ENCODE data around the gene CDC23.
"Not testable (repeated sequence)": the region's sequence is repeated elsewhere in the genome, so short reads cannot be mapped to it uniquely, and the experiment has no call there.

Gene CDC23

GRCh38 chr5:138213161-138214029, at the start of gene CDC23:
Gene CDC23, minus strand, starts transcription at chr5:138213323. Its CDS starts 11 bp downstream, at chr5:138213312.
- DNase-seq (ENCODE audit: low read depth in 2 of 2) = peak; percentile 65 to 78

DNA sequence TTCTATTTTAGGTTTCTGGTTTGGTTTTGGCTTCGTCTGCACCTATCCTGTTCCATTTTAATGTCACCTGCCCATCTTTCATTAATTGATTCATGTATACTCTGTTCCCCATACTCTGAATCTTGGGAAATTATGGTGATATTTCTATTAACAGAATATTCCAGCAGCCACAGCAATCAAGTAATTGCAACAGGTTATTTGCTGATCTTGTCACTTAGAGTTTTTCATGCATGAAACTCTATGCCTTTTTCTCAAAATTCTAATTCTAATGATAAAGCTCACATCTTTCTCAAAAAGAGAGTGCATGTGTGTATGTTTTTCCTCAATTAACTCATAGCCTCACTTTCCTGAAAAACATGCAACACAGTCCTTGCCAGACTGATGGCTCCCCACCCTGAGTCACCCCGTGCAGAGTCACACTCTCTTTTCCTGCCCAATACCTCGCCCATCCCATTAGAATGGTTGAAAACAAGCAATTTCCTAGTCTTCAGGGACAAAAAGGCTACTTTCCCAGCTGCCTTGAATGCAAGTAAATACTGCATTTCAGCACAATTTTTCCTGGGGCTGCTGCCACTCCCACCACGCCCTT, 45.7 kb upstream of the CDC23 start:
- no peak for DNase-seq (ENCODE audit: low read depth in 2 of 2)

DNA sequence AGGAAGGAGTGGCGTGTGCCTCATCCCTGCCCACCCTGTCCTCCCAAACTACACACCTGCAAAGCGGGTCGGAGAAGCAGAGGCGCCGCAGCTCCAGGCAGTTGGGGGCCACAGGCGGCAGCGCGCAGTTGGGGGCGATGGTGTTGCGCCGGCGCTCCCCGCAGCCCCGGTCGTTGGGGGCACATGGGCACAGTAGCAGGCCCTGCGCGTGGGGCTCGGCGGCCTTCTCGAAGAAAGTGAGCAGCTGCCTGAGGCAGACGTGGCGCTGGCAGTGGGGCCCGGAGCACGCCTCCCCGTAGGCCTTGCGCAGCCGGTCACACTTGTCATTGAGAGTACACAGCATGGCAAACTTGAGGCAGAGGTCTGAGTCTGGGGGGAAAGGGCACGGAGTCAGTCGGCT, 44.5 kb upstream of the CDC23 start:
- no peak for DNase-seq (ENCODE audit: low read depth in 2 of 2)

DNA sequence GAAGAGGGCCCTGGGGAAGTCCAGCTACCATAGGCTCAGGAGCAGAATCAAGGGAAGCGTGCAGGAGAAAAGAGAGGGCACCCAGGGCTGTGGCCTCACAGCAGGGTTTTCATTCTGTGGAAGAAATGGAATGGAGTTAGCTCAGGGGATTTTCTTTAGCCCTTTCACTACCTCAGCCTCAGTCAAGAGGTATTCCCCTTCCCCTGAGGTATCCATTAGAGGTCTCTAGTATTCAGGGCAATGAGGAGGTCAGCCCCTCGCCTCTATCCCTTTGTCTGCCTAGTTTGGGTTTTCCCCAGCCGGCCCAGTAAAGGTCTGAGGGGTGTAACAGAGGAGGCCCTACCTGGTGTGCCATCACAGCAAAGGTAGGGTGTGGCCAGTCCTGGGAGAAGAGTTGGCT, 39.8 kb upstream of the CDC23 start:
- no peak for DNase-seq (ENCODE audit: low read depth in 2 of 2)

DNA sequence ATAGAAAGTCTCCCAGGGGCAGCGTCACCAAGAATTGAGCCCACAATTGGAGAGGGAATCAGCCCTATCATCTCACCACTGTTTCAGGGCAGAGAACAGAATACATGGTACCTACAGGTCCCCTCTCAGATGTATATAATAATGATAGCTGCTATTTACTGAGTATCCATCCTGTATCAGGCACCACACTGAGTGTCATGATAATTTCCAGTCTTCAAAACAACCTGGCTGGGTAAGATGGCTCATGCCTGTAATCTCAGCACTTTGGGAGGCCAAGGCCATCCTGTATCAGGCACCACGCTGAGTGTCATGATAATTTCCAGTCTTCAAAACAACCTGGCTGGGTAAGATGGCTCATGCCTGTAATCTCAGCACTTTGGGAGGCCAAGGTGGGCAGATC, 34.7 kb upstream of the CDC23 start:
- not testable (repeated sequence) for DNase-seq (ENCODE audit: low read depth in 2 of 2)

DNA sequence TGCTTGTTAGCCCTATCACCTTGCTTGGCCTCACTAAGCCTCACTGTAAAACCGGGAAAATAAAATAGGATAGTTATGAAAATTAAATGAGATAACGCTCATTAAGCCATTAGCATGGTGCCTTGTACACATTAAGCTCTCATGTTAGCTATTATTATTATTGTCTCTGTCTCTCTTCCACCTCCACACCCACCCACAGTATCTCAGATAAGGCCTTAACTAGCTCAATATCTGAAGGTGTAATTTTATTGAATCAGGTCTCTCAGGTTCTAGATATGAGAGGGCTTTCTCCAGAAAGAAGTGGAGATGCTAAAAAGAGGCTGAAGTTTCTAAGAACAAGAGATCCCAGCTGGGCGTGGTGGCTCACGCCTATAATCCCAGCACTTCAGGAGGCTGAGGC, 33.7 kb upstream of the CDC23 start:
- DNase-seq (ENCODE audit: low read depth in 2 of 2) = no peak

- DNase-seq (ENCODE audit: low read depth in 2 of 2) = no peak
These were observed 33.2 kb upstream of the CDC23 start for GRCh38 chr5:138246334-138246733.

- no peak for DNase-seq (ENCODE audit: low read depth in 2 of 2)
These were observed 32.6 kb upstream of the CDC23 start for GRCh38 chr5:138245717-138246116.

DNA sequence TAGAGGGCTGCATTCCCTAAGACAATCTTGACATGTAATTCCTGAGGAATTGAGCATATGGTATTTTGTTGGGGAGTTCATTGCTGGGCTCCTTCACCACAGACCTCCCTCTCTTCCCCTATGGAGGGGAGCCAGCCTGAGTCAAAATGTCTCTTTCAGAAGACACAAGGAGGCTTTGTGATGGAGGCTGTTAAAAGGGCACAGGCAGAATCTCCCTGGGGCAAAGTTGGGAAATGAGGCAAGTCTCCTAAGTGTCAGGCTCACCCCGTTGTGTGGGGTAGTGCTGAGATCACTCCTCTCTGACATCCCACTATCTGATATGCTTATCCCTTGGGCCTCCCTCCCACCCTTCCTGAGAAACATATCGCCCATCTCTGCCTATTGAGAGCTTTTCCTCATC, 30.7 kb upstream of the CDC23 start:
- DNase-seq (ENCODE audit: low read depth in 2 of 2) = no peak

- DNase-seq (ENCODE audit: low read depth in 2 of 2) = no peak
These were observed 28.8 kb upstream of the CDC23 start for GRCh38 chr5:138241688-138242571.

DNA sequence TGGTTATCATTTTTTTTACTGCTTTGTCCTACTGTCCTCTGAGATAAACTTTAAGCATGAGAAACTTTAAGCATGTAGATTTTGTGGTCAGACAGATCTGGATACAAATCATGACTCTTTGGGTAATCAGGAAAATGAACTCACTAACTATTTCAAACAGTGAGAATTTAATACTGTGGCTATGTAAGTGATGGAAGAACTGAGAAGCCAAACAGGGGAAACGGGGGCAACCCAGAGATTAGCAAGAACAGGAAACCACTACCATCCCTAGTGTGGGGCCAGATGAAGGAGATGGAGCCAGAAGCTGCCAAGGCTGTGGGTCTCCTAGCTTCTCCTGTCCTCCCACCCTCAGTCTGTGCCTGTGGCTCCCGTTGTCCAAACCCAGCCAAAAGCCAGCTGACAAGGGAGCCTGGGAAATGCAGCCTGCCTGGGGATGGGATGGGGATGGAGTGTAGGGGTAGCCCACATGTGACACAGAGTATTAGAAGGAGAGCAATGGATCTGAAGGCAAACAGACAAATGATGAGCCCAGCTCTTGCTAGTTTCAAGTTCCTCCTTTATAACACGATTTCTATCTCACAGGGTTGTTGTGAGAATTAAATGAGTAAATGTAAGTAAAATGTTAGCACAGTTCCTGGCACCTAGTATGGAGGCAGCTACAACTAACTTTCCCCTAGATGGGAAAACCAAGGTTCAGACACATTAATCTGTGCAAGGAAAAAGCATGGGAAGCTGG, 27.7 kb upstream of the CDC23 start:
- no peak for DNase-seq (ENCODE audit: low read depth in 2 of 2)

DNA sequence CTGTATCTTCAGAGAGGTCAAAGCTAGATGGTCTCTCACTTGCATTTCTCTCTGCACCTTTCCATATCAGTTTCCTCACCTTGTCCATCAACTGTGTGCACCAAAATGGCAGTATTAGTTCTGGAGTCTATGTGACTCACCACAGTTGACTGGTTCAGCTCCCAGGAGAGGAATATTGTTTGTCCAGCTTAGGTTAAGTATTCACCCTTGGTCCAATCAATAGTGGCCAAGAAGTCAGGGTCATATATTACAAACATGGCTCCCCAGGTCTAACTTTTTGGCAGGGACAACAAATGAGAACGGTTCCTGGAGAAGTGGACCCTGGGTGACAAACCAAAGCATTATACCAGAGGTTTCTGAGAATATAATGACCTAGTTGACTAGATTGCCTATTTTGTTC, 24.9 kb upstream of the CDC23 start:
- no peak for DNase-seq (ENCODE audit: low read depth in 2 of 2)

DNA sequence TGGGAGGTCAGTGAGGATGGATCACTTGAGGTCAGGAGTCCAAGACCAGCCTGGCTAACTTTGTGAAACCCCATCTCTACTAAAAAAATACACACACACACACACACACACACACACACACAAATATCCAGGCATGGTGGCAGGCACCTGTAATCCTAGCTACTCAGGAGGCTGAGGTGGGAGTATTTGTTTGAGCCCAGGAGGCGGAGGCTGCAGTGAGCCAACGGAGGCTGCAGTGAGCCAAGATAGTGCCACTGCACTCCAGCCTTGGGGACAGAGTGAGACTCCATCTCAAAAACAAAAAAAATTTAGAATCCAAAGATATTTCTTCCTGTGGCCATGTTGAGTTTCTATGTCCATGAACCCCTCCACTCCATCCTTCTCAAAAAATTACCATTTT, 21.5 kb upstream of the CDC23 start:
- DNase-seq (ENCODE audit: low read depth in 2 of 2) = no peak

- DNase-seq (ENCODE audit: low read depth in 2 of 2) = no peak
These were observed 20.2 kb upstream of the CDC23 start for GRCh38 chr5:138233280-138233679.

GRCh38 chr5:138230981-138231589, 18.0 kb upstream of the CDC23 start:
- DNase-seq (ENCODE audit: low read depth in 2 of 2) = no peak

DNA sequence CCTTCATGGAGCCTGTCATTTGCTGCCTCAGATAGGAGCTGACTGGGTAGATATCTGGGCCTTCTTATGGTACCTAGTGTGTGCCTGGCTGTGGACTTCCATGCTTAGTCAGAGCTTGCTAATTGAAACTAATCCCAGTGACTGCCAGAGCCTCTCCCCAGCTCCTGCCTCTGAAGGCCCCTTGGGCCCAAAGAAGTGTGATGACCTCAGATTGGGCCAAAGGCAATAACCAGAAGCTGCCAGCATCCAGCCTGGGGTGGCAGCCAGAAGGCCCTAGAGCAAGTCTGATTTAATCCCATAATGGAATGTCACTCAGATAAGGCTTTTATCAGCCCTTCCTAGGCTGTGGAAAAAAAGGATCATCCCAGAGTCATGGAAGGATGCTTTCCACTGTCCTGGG, 17.1 kb upstream of the CDC23 start:
- DNase-seq (ENCODE audit: low read depth in 2 of 2) = no peak

GRCh38 chr5:138229387-138229786, 16.3 kb upstream of the CDC23 start:
- no peak for DNase-seq (ENCODE audit: low read depth in 2 of 2)

DNA sequence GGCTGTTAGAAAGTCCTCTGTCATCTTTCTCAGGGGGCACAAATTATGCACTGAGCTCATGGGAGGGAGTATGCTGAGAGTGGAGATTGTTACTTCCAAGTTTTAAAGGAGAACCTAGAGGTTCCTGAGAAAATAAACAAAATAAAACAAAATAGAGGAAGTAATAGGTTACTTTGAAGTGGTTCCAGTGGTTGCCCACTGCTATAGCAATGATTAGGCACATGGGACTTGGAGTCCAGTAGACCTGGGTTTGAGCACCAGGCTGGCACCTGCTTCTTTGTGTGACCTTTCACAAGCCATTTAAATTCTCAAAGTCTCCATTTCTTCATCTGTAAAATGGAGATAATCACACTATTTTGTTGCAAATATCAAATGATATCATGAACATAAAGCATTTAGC, 13.8 kb upstream of the CDC23 start:
- no peak for DNase-seq (ENCODE audit: low read depth in 2 of 2)

- no peak for DNase-seq (ENCODE audit: low read depth in 2 of 2)
These were observed 11.6 kb upstream of the CDC23 start for GRCh38 chr5:138224712-138225111.

GRCh38 chr5:138223532-138223931, 10.4 kb upstream of the CDC23 start:
- DNase-seq (ENCODE audit: low read depth in 2 of 2) = no peak

DNA sequence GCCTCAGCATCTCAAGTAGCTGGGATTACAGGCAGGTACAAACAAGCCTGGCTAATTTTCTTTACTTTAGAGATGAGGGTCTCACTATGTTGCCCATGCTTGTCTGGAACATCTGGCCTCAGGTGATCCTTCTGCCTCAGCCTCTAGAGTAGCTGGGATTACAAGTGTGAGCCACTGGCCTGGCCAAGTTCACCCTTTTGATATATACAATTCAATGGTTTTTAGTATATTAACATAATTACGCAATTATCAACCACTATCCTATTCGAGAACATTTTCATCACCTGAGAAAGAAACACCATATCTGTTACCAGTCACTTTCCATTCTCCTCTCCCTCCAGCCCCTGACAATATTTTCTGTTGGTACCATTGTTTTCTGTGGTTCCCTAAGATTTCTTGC, 3.7 kb upstream of the CDC23 start:
- no peak for DNase-seq (ENCODE audit: low read depth in 2 of 2)

DNA sequence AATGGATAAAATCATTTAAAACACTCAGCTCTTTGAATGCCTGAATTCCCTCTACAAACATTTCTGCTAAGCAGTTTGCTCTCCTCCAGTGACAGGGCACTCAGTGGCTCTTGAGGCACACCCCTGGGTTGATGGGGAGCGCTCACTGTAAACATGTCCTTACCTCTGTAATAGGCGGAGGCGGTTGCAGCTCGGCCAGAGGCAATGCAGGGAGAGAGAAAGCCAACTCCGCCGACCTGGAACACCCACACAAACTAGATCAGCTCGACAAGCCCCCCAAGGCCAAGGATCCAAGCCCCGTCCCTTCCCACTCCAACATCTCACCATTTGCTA, 329 bp downstream of the CDC23 start:
- no peak for DNase-seq (ENCODE audit: low read depth in 2 of 2)

Measured in stimulated activated CD8-positive, alpha-beta memory T cell treated with anti-CD3 and anti-CD28 coated beads, Interleukin-2, amount 100 ng/mL, for 48 hours (primary cell).